SU-DHL-6 (cell line): Measurements from ENCODE around the gene C11orf86.
"Not testable (repeated sequence)": the region's sequence is repeated elsewhere in the genome, so short reads cannot be mapped to it uniquely, and the experiment has no call there.

ENCODE experiments used
- H2AFZ ChIP-seq: fragments of 200-600 bp; sonication (generic); 2 replicates; pipeline ENCODE4 v1.6.1; 2014; ENCODE audit warnings: low read depth, mild to moderate bottlenecking, moderate library complexity, mixed read lengths, antibody characterized with exemption, low read length; ENCODE audit not compliant: severe bottlenecking
- H3F3A ChIP-seq: fragments of 200-600 bp; shearing (Covaris generic); 2 replicates; pipeline ENCODE4 v1.6.0; 2016; ENCODE audit warnings: antibody characterized with exemption, mild to moderate bottlenecking; ENCODE audit not compliant: insufficient read depth
- H3K27ac ChIP-seq: fragments of 200-600 bp; sonication (generic); 2 replicates; pipeline ENCODE4 v1.5.1; 2016; ENCODE audit warnings: low read depth, mild to moderate bottlenecking, low read length, moderate library complexity, mixed read lengths
- H3K27me3 ChIP-seq: fragments of 200-600 bp; sonication (generic), shearing (Covaris generic); 2 replicates; pipeline ENCODE4 v1.6.0; 2014; ENCODE audit warnings: mild to moderate bottlenecking, low read length
- H3K36me3 ChIP-seq: fragments of 200-600 bp; sonication (generic); 2 replicates; pipeline ENCODE4 v1.6.1; 2014; ENCODE audit warnings: mild to moderate bottlenecking, low read length, mixed read lengths
- H3K4me2 ChIP-seq: fragments of 300-600, 200-600 bp; shearing (Covaris generic), sonication (generic); 2 replicates; pipeline ENCODE4 v1.6.0; 2014; ENCODE audit warnings: low read length, low read depth, mild to moderate bottlenecking; ENCODE audit not compliant: poor library complexity, severe bottlenecking
- H3K4me3 ChIP-seq: fragments of 200-600 bp; sonication (generic); 2 replicates; pipeline ENCODE4 v1.5.1; 2014; ENCODE audit warnings: antibody characterized with exemption, low read length, mild to moderate bottlenecking, mixed read lengths; ENCODE audit not compliant: insufficient read depth, poor library complexity, severe bottlenecking
- H3K79me2 ChIP-seq: fragments of 200-600 bp; sonication (generic); 2 replicates; pipeline ENCODE4 v1.6.1; 2014; ENCODE audit warnings: mild to moderate bottlenecking, low read length, moderate library complexity; ENCODE audit not compliant: insufficient read depth
- H3K9ac ChIP-seq: fragments of 200-600 bp; sonication (generic); 2 replicates; pipeline ENCODE4 v1.7.0; 2014; ENCODE audit warnings: mild to moderate bottlenecking, low read length
- H3K9me2 ChIP-seq: fragments of 200-600 bp; sonication (generic); replicated peaks from 2 replicates; pipeline ENCODE4 v1.6.1; 2014; ENCODE audit warnings: low read length; ENCODE audit not compliant: insufficient read depth
- H3K9me3 ChIP-seq: fragments of 200-600 bp; sonication (generic); 2 replicates; pipeline ENCODE4 v1.6.1; 2014; ENCODE audit warnings: low read length, mixed read lengths; ENCODE audit not compliant: insufficient read depth
- H4K20me1 ChIP-seq: fragments of 200-600 bp; sonication (generic); 2 replicates; pipeline ENCODE4 v1.6.1; 2014; ENCODE audit warnings: low read depth, mild to moderate bottlenecking, antibody characterized with exemption, low read length, moderate library complexity, mixed read lengths
- CTCF ChIP-seq: fragments of 200-600 bp; sonication (generic); IDR thresholded peaks from one replicate; pipeline ENCODE4 v1.5.1; 2017; ENCODE audit warnings: antibody characterized with exemption, mild to moderate bottlenecking, low read length, moderate library complexity; ENCODE audit not compliant: insufficient read depth, poor library complexity, severe bottlenecking
- EZH2phosphoT487 ChIP-seq: fragments of 200-600 bp; sonication (generic), shearing (Covaris generic); conservative IDR thresholded peaks from 2 replicates; pipeline ENCODE4 v1.6.1; 2018; ENCODE audit warnings: mild to moderate bottlenecking, antibody characterized with exemption, low read length, moderate library complexity, mixed read lengths

The C11orf86 gene

GRCh38 chr11:67001332-67001731 lies 26.2 kb downstream of the C11orf86 start:
- no peak for TF ChIP-seq EZH2phosphoT487
- TF ChIP-seq CTCF = no peak
- Histone ChIP-seq H3K27me3 (no peaks in the 10 kb centered on the region), H3K4me3 (no peak overlapping the region), H3K36me3 (no peaks in the 10 kb centered on the region), H3K9me2 (no peaks in the 10 kb centered on the region), H3K9ac (no peak overlapping the region), H3K27ac (no peak overlapping the region), H3K9me3 (no peaks in the 10 kb centered on the region), H3K79me2 (no peaks in the 10 kb centered on the region), H3K4me2 (no peak overlapping the region), H2AFZ (no peak overlapping the region), H3F3A (no peaks in the 10 kb centered on the region), H4K20me1 (no peaks in the 10 kb centered on the region)

- Histone ChIP-seq H2AFZ (no peak overlapping the region), H3K9ac (no peak overlapping the region)
Observed at GRCh38 chr11:67002297-67002913, 27.3 kb downstream of the C11orf86 start.

GRCh38 chr11:67002921-67003411 lies 27.9 kb downstream of the C11orf86 start:
- H3K4me3 ChIP-seq = no peak overlapping the region
- H3K9me3 ChIP-seq = no peaks in the 10 kb centered on the region
- no peak overlapping the region for H2AFZ ChIP-seq
- H3K4me2 ChIP-seq = no peak overlapping the region
- H4K20me1 ChIP-seq = no peaks in the 10 kb centered on the region
- no peaks in the 10 kb centered on the region for H3K9me2 ChIP-seq
- H3K79me2 ChIP-seq = no peaks in the 10 kb centered on the region
- no peak overlapping the region for H3K27ac ChIP-seq
- H3F3A ChIP-seq = no peaks in the 10 kb centered on the region
- no peaks in the 10 kb centered on the region for H3K36me3 ChIP-seq
- no peak overlapping the region for H3K9ac ChIP-seq
- no peaks in the 10 kb centered on the region for H3K27me3 ChIP-seq
- TF ChIP-seq EZH2phosphoT487 (no peak), CTCF (no peak)

More at GRCh38 chr11:67002297-67002913, 27.3 kb downstream of the C11orf86 start:
- H3K27ac ChIP-seq = no peak overlapping the region
- no peak overlapping the region for H3K4me2 ChIP-seq
- no peaks in the 10 kb centered on the region for H3K9me3 ChIP-seq
- TF ChIP-seq CTCF (no peak), EZH2phosphoT487 (no peak)
- H3K79me2 ChIP-seq = no peaks in the 10 kb centered on the region
- H3F3A ChIP-seq = no peaks in the 10 kb centered on the region
- no peaks in the 10 kb centered on the region for H3K36me3 ChIP-seq
- no peaks in the 10 kb centered on the region for H3K9me2 ChIP-seq
- H3K4me3 ChIP-seq = no peak overlapping the region
- H4K20me1 ChIP-seq = no peaks in the 10 kb centered on the region
- H3K27me3 ChIP-seq = no peaks in the 10 kb centered on the region

GRCh38 chr11:67005200-67005599 lies 30.1 kb downstream of the C11orf86 start:
- not testable (repeated sequence) for H3K9me3 ChIP-seq, H3K27ac ChIP-seq, H3F3A ChIP-seq, H3K36me3 ChIP-seq, H3K9me2 ChIP-seq, H3K4me3 ChIP-seq, H2AFZ ChIP-seq, H3K9ac ChIP-seq, H3K4me2 ChIP-seq, H4K20me1 ChIP-seq, H3K27me3 ChIP-seq, H3K79me2 ChIP-seq
